Measurements from ENCODE around the gene GPR55.

GRCh38 chr2:230901006-230901405, 24.0 kb downstream of the GPR55 start:
- TF ChIP-seq TAF1 (IDR thresholded peaks at IDR 0.05; ENCODE audit: low read depth, low read length) (no peak), RBBP5 (IDR thresholded peaks at IDR 0.05; ENCODE audit: borderline replicate concordance, low read depth, low read length) (no peak), POLR2A (IDR thresholded peaks at IDR 0.05; ENCODE audit: control extremely low read depth in 1 of 2, low read depth in 2 of 2, low read length in 2 of 2) (no peak), CTCF (IDR thresholded peaks at IDR 0.05; ENCODE audit: control extremely low read depth in 1 of 3, insufficient read depth in 1 of 3, low read depth in 1 of 3, low read length in 3 of 3) (no peak), HDAC2 (IDR thresholded peaks at IDR 0.05; ENCODE audit: borderline replicate concordance in 1 of 2, low read depth in 2 of 2, low read length in 2 of 2) (no peak), RAD21 (IDR thresholded peaks at IDR 0.05 in 1 of 2, conservative IDR thresholded peaks at IDR 0.05 in 1 of 2; ENCODE audit: low read depth in 2 of 2, low read length in 2 of 2) (no peak), MAX (IDR thresholded peaks at IDR 0.05) (no peak), EGR1 (IDR thresholded peaks at IDR 0.05; ENCODE audit: borderline replicate concordance, low read depth, low read length) (no peak), JUND (IDR thresholded peaks at IDR 0.05; ENCODE audit: low read length) (no peak), EZH2 (IDR thresholded peaks at IDR 0.05; ENCODE audit: low read depth, low read length, severe bottlenecking) (no peak), GABPA (IDR thresholded peaks at IDR 0.05; ENCODE audit: borderline replicate concordance, insufficient read depth, low read length) (no peak), EP300 (IDR thresholded peaks at IDR 0.05; ENCODE audit: borderline replicate concordance in 1 of 2, low read depth in 2 of 2, low read length in 2 of 2) (no peak)

Measured in H1 (cell line).